Motor neuron (in vitro differentiated cells): ENCODE measurements around the gene MGAT4C. TPM values are rescaled to one million over a fixed set of nuclear protein-coding genes. Genes with fewer than 3 reads are reported as not detected.
A peak's percentile ranks its signal among the peaks of the same experiment; 100 is the strongest.

Source experiments
- ATAC-seq, 8 experiments: fragments of 200-7000 bp; cut with Tn5 transposase; replicated peaks in 6 of 8; 2 replicates each; pipeline ENCODE4 v1.8.0; 2021; ENCODE audit warnings: mild to moderate bottlenecking in 8 of 8, moderate library complexity in 8 of 8
- H3K27ac ChIP-seq, 2 donors: fragments of 250-450 bp; sonication (Bioruptor Pico); 2 replicates each; pipeline ENCODE4 v1.9.0; 2021; ENCODE audit warnings: antibody characterized with exemption in 2 of 2, mild to moderate bottlenecking in 2 of 2, moderate library complexity in 1 of 2
- H3K4me1 ChIP-seq, 2 donors: fragments of 250-450 bp; sonication (Bioruptor Pico); replicated peaks in 1 of 2; 2 replicates each; pipeline ENCODE4 v1.6.1; 2021; ENCODE audit warnings: antibody characterized with exemption in 2 of 2, mild to moderate bottlenecking in 2 of 2, moderate library complexity in 1 of 2
- H3K4me3 ChIP-seq, 5 donors: fragments of 250-450 bp; sonication (Bioruptor Pico); 2 replicates each; pipeline ENCODE4 v1.9.0; 2021; ENCODE audit warnings: antibody characterized with exemption in 5 of 5, mild to moderate bottlenecking in 5 of 5, moderate library complexity in 4 of 5
- WGBS, 10 experiments: fragments of 450-650 bp; shearing (Covaris generic); methylation state at CpG; one replicate each; pipeline ENCODE4 v1.0.0; 2022; 5-methylcytosine and 5-hydroxymethylcytosine counted together
- in situ Hi-C, 9 experiments: fragments of 400-800 bp; cut with MboI; loops; one replicate each; pipeline ENCODE4 v1.15.0; 2021; ENCODE audit warnings: low sequenced_read_pairs in 9 of 9, low pct_unique_long_range_greater_than_20kb in 2 of 9; ENCODE audit not compliant: unreplicated experiment in 9 of 9
- total RNA-seq, 8 experiments: library from RNA; unstranded; fragments of 300-600 nt; gene quantifications; 2 replicates each; pipeline versions ENCODE4 v1.2.3 to v1.2.4, GENCODE V29; 2022

The MGAT4C gene
- total RNA-seq, 8 experiments from 2014 or later = 0.31 to 20.4 (median 3.2) TPM

DNA sequence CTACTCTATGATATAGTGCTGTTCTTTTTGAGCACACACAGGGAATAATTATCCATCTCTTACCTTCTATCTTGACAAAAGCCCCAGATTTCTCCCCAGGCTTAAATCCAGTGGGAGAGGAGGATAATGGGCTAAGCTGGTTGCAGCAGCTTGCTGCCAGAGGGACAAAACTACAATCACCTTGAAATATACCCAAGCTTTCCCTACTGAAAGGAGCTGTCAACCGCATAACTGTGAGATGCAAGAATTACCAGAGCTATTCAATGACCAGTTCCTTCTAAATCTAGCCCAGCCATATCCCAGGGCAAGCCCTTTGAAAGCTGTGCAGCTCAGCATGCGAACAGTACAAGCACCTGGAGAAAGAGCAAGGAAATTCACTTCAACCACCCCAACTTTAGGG, 943 bp upstream of the MGAT4C start:
- WGBS, 10 experiments = 0 to 100% (median 56%) methylated on average over 1 to 2 of the region's 2 CpGs; no CpG with 5 or more reads in 3 of the 10 experiments
- Histone ChIP-seq H3K27ac (no peak overlapping the region), H3K4me3 (no peak overlapping the region), H3K4me1 (peaks cover 0 to 23% of the 10 kb centered on the region in 2 donors)
- in situ Hi-C loops = no loop called here
- peak in 5 of 8 experiments; percentile 6 to 41 (median 30) for ATAC-seq

- in situ Hi-C loops = no loop called here
- ATAC-seq = no peak
- 5 to 100% (median 42%) methylated on average over 1 to 4 of the region's 4 CpGs for WGBS, 10 experiments
- Histone ChIP-seq H3K4me1 (peaks cover 0 to 25% of the 10 kb centered on the region in 2 donors), H3K27ac (no peak overlapping the region), H3K4me3 (peak overlapping the region in 3 of 5 donors; percentile 14 to 32 (median 24))
Measured at GRCh38 chr12:86254399-86255107, 1.6 kb downstream of the MGAT4C start.

DNA sequence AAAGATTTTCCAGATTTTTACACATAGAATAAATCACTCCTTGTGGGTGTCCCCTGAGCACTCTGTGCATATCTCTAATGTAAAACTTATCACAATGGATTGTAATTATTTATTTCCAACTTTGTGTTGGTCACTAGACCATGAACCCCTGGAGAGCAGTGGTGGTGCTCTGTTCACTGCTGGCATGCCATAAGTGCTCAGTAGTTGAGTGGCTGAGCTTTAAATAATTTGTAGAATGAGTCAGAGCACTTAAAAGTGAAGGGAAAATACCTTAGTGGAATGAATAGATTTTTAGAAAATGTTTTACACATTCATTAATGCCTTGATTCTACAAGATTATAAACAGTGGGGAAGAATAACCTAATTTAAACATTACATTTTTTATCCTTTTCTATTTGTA, 6.3 kb downstream of the MGAT4C start:
- no peak overlapping the region for H3K27ac ChIP-seq
- H3K4me3 ChIP-seq = no peak overlapping the region
- peak in 3 of 8 experiments; percentile 26 to 50 (median 50) for ATAC-seq
- H3K4me1 ChIP-seq = peaks cover 0 to 6% of the 10 kb centered on the region in 2 donors
- in situ Hi-C loops = no loop called here

GRCh38 chr12:86249276-86249675, 6.9 kb downstream of the MGAT4C start:
- in situ Hi-C loops = no loop called here
- Histone ChIP-seq H3K4me3 (no peak overlapping the region), H3K27ac (no peak overlapping the region), H3K4me1 (peaks cover 0 to 2% of the 10 kb centered on the region in 2 donors)
- no peak for ATAC-seq
- 0 to 100% (median 89%) methylated on average over 1 of the region's 1 CpG; no CpG with 5 or more reads in 3 of the 10 experiments for WGBS, 10 experiments

DNA sequence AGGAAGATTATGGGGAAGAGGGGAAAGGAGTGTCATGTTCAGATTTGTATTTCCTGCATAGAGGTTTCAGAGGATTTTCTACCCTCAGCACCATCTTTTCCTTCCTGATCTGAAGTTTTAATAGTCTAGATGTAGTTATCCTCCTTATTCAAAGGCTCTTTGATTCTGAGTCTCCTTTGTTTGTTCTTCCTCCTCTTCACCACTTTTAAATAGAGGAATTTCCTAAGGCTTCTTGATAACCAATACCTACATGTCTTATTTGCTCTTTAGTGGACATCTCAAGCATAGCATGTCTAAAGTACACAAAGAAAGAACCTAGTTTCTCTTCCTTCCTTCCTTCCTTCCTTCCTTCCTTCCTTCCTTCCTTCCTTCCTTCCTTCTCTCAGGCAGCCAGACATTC, 8.3 kb downstream of the MGAT4C start:
- in situ Hi-C loops = no loop called here
- Histone ChIP-seq H3K27ac (no peak overlapping the region), H3K4me1 (peaks cover 0 to 2% of the 10 kb centered on the region in 2 donors), H3K4me3 (no peak overlapping the region)
- ATAC-seq = no peak

DNA sequence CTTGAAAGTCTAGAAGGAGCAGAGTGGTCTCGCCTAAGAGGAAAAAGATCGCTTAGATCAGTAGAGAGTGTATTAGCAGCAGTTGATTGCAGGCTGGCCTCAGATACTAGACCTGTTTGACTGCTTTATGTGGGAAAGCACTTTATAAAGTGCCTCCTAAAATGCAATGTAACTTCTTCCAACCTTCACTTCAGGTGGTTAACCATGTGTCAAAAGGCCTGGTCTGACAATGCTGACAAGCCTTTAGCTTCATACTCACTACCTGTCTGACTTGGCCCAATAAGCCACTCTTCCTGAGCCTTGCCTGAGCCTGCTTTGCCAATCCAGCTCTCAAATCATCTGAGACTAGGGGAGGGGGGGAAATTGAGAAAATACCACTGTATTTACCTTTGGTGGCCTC, 14.6 kb downstream of the MGAT4C start:
- 23 to 100% (median 90%) methylated on average over 1 to 2 of the region's 2 CpGs; no CpG with 5 or more reads in 1 of the 10 experiments for WGBS, 10 experiments
- Histone ChIP-seq H3K27ac (no peak overlapping the region), H3K4me3 (no peak overlapping the region), H3K4me1 (no peaks in the 10 kb centered on the region)
- in situ Hi-C loops = no loop called here
- ATAC-seq = no peak

- ATAC-seq = peak in 7 of 8 experiments; percentile 53 to 92 (median 86)
- WGBS, 10 experiments = 0 to 69% (median 8%) methylated on average over 2 of the region's 2 CpGs; no CpG with 5 or more reads in 1 of the 10 experiments
- in situ Hi-C loops = no loop called here
- Histone ChIP-seq H3K27ac (no peak overlapping the region), H3K4me1 (peaks cover 11 to 53% of the 10 kb centered on the region in 2 donors), H3K4me3 (no peak overlapping the region)
Measured at GRCh38 chr12:86234316-86234855, 21.8 kb downstream of the MGAT4C start.

DNA sequence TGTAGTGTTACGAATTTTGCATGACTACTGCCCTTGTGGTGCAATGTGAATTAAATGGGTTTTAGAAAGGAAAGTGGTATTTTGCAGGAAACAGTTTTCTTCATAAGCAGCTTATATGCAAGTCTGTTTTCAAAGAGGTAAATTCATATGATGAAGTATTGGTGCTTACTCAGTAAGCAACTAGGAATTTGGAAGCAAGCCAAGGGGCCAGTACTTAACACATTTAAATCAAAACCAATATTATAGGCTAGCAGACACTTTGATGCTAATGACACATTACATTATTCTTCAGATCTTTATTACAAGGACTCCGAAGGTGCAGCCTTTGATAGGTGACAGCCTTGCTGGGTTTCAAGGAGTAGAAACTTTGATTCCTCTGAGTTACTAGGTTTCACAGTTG, 23.1 kb downstream of the MGAT4C start:
- ATAC-seq = peak in 4 of 8 experiments; percentile 18 to 54 (median 44)
- in situ Hi-C loops = no loop called here
- no peak overlapping the region for H3K27ac ChIP-seq
- 0 to 100% (median 63%) methylated on average over 1 to 2 of the region's 2 CpGs for WGBS, 10 experiments
- H3K4me3 ChIP-seq = no peak overlapping the region
- H3K4me1 ChIP-seq = peaks cover 11 to 53% of the 10 kb centered on the region in 2 donors

DNA sequence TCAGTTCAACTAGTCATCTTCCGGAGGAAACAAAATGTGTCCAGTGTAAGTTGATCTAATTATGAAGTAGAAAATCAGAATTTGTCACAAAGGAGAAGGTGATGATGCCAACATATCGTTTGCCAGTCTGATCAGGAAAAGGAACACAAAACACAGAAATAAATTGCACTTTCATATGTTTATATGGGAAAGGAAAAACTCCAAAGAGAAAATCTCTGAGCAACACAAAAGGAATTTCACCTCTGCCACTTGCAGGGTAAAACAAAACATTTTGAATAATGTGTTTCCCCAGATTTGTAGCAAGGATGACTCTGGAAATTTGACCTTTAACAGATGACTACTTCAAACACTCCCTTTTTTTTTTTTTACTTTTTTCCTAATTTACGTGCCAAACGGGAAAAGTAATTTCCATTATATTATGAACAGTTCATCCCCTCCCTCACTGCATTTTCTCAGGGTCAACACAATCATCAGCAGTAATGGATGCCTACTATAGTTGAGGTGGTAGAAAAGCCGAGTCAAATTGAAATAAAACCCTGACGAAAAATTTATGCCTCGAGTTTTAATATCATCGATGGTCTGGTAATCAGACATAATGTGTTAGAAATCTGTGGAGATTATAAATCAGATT, 25.6 kb downstream of the MGAT4C start:
- in situ Hi-C loops = no loop called here
- WGBS, 10 experiments = 4 to 46% (median 21%) methylated on average over 2 to 8 of the region's 8 CpGs
- Histone ChIP-seq H3K27ac (no peak overlapping the region), H3K4me3 (no peak overlapping the region), H3K4me1 (peaks cover 11 to 48% of the 10 kb centered on the region in 2 donors)
- peak in 3 of 8 experiments; percentile 34 to 52 (median 47) for ATAC-seq

- no peak for ATAC-seq
- in situ Hi-C loops = no loop called here
- no peak overlapping the region for H3K27ac ChIP-seq
- H3K4me1 ChIP-seq = peaks cover 11 to 40% of the 10 kb centered on the region in 2 donors
- no peak overlapping the region for H3K4me3 ChIP-seq
- 0 to 100% (median 80%) methylated on average over 1 to 2 of the region's 2 CpGs; no CpG with 5 or more reads in 3 of the 10 experiments for WGBS, 10 experiments
Measured at GRCh38 chr12:86229772-86230171, 26.4 kb downstream of the MGAT4C start.

DNA sequence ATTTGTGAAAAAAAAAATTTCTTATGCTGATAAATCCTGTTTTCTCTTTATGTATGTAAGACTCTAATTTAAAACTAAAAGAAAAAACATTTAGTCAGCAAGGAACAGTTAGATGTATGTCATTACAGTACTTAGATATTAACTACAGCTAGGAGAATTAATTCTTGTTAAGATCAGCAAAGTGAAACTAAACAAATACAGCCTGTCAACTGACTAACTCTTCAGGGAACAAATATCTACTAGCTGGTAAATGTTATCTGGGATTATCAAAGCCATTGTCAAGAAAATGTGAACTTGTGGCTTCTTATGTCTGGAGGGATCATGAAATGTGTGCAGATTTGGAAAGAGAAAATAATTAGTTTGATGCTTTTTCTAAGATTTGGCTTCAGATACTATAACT, 27.5 kb downstream of the MGAT4C start:
- Histone ChIP-seq H3K27ac (no peak overlapping the region), H3K4me1 (peaks cover 8 to 28% of the 10 kb centered on the region in 2 donors), H3K4me3 (no peak overlapping the region)
- no peak for ATAC-seq
- in situ Hi-C loops = no loop called here

- H3K4me3 ChIP-seq = no peak overlapping the region
- H3K27ac ChIP-seq = no peak overlapping the region
- 0 to 100% (median 84%) methylated on average over 1 to 3 of the region's 3 CpGs for WGBS, 10 experiments
- in situ Hi-C loops = no loop called here
- peaks cover 8 to 22% of the 10 kb centered on the region in 2 donors for H3K4me1 ChIP-seq
- no peak for ATAC-seq
Measured at GRCh38 chr12:86226481-86226880, 29.7 kb downstream of the MGAT4C start.

GRCh38 chr12:86216591-86216990, 39.6 kb downstream of the MGAT4C start:
- in situ Hi-C loops = no loop called here
- Histone ChIP-seq H3K4me1 (peaks cover 0 to 1% of the 10 kb centered on the region in 2 donors), H3K27ac (no peak overlapping the region), H3K4me3 (no peak overlapping the region)
- WGBS, 10 experiments = 0 to 94% (median 55%) methylated on average over 1 to 2 of the region's 2 CpGs; no CpG with 5 or more reads in 1 of the 10 experiments
- no peak for ATAC-seq
